Right forelimb (tissue), 1 donor: Measurements from ENCODE around the gene TMED8.
"Not testable (repeated sequence)": the region's sequence is repeated elsewhere in the genome, so short reads cannot be mapped to it uniquely, and the experiment has no call there.

Source experiments
- DNase-seq: peaks from one replicate; pipeline ENCODE4 v3.0.0-alpha.2; 2018

Gene TMED8, protein sequence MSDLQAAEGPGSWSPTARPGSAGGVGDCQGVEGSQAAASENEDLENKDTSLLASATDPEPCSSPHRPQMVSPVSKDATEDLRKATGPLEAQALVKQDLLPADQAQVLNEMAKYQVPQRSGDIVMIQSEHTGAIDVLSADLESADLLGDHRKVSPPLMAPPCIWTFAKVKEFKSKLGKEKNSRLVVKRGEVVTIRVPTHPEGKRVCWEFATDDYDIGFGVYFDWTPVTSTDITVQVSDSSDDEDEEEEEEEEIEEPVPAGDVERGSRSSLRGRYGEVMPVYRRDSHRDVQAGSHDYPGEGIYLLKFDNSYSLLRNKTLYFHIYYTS

DNA sequence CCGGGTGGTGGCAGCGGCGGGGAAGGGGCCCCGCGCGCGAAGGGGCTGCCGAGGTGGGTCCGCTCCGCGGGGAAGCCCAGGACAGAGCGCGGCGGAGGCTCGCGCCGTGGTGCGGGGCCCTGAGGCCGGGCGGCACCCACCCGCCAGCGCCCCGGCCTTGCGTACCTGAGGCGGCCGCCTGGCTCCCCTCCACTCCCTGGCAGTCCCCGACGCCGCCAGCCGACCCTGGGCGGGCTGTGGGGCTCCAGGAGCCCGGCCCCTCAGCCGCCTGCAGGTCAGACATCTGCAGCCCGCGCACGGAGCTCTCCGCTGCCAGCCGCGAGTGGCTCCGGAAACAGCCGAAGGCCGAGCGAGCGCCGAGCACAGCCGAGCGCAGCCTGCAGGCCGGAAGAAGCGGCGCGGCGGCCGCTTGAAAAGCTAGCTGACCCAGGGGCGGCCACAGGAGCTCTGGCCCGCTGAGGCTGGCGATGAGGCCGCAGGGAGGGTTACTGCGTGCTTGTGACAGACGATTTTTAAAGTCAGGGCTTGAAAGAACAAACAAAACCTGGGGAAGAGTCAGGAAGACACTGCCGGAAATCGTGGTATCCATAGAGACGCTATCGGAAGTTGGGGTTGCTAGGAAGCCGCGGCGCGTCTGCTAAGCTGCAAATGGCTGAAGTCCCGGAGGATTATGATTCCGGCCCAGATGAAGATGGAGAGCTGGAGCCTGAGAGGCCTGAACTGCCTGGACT is at the start of gene TMED8, which contains the start of gene SAMD15:
Gene TMED8, minus strand, starts transcription at position 324 of the 731 bp plus-strand sequence. Its CDS starts 41 bp downstream, at position 283.
Gene SAMD15, plus strand, starts transcription at position 609 of the 731 bp plus-strand sequence. Its CDS starts 40 bp downstream, at position 649.
- peak; percentile 93 for DNase-seq

DNA sequence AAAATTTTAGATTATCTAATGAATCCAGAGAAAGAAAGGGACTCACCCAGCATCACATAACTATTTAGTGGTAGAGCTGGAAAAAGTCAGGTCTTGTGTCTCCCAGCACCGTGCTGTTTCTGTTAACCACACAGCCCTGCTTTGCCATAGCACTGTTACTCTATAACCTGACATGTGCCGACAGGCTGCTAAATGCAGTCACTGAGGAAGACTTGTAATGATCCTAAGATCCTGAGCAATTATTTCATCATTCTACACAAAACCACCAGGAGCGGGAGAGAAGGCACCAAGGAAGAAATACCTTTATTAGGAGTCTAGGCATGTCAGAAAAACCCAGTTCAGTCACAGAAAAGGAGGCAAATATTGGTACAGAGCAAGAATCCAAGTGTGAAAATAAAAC is 49.5 kb upstream of the TMED8 start:
- no peak for DNase-seq

DNA sequence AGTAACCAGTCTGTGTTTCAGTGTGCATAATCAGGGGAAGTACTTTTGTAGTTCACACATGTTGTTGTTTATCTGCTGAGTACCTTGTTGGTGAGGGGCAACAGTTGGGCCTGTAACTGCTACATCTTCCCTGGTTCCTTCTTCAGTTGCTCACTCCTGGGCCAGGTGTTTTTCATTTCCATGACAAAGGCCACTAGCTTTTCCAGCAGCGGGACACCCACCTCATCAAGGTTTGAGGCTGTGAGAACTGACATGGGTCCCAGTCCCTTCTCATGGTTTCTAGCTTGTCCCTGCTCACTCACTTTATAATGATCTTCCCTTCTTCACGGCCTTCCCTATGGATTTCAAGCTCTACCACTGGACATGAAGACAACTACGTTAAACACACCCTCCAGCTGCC is 48.0 kb upstream of the TMED8 start:
- no peak for DNase-seq

DNA sequence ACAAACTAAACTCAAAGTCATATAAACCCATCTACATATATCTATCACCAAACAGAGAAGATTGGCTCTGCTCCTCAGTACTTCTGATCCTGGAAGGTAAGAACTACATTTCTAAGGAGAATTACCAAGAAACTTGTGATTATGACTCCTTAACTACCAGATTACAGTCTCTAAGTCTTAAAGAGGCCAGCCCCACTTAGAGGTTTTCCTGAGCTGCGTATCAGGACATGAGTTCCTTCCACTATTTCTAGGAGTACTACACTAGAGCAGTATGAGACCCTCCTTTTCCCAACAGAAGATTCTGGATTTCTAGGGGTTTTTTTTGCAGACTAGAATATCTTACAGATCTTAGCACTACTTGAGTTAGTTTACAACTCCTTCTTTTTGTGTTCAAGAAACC is 46.5 kb upstream of the TMED8 start, which contains the start of gene NOXRED1:
Gene NOXRED1, minus strand, starts transcription at position 101 of the 400 bp plus-strand sequence. CDS start 634 bp downstream, outside the sequence.
- DNase-seq, result no peak

DNA sequence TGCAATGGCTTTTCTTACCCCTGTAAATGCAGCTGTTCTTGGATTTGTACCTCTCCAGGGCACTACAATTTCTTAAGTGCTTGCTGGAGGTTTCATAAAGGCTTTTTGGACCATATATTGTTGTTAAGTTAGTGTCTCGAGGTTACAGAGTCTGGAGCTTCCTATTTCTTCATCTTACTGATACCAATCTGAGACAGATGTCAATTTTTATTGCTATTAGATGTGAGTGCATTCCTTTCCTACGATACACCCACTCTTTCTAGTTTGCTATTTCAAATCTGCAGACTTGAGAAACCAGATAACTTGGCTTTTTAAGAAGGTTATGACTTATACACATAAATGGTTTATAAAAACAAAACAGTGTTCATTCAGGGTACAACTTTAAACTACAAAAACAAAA is 44.3 kb upstream of the TMED8 start:
- no peak for DNase-seq

DNA sequence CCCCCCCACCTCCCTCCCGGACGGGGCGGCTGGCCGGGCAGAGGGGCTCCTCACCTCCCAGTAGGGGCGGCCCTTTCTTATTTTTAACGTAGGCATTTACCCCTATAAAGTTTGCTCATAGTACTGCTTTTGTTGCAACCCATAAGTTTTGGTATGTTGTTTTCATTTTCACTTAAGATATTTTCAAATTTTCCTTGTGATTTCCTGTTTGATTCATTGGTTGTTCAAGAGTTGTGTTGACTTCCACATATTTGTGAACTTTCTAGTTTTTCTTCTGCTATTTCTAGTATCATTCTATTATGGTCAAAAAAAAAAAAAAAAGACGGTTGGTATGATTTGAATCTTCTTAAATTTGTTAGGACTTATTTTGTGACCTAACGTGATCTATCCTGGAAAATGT is 39.9 kb upstream of the TMED8 start:
- no peak for DNase-seq

DNA sequence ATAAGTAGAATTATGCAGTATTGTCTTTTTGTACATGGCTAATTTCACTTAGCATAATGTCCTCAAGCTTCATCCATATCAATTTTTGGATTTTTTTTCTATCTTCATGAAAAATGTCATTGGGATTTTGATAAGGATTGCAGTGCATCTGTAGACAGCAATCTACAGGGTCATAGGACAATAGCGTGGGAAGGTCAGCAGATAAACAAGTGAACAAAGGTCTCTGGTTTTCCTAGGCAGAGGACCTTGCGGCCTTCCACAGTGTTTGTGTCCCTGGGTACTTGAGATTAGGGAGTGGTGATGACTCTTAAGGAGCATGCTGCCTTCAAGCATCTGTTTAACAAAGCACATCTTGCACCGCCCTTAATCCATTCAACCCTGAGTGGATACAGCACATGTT is 39.2 kb upstream of the TMED8 start:
- DNase-seq, result not testable (repeated sequence)

DNA sequence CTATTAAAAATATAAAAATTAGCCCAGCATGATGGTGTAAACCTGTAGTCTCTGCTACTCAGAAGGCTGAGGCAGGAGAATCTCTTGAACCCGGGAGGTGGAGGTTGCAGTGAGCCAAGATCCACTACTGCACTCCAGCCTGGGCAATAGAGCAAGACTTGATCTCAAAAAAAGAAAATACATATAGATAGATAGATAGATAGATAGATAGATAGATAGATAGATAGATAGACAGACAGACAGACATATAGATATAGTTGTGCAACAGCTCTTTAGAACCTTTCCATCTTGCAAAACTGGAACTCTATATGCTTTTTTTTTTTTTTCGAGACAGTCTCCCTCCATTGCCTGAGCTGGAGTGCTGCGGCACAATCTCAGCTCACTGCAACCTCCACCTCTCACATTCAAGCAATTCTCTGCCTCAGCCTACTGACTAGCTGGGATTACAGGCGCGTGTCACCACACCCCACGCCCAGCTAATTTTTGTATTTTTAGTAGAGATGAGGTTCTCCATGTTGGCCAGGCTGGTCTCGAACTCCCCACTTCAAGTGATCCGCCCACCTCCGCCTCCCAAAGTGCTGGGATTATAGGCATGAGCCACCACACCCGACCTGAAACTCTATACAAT is 38.6 kb upstream of the TMED8 start:
- not testable (repeated sequence) for DNase-seq

DNA sequence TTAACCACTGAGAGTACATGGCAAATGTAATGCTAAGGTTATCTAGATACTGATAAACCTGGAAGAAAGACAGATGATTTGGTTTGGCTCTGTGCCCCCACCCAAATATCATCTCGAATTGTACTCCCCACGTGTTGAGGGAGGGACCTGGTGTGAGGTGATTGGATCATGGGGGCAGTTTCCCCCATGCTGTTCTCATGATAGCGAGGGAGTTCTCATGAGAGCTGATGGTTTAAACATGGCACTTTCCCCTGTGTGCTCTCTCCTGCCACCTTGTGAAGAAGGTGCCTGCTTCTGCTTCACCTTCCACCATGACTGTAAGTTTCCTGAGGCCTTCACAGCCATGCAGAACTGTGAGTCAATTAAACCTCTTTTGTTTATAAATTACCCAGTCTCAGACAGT is 32.2 kb upstream of the TMED8 start:
- DNase-seq, result no peak

DNA sequence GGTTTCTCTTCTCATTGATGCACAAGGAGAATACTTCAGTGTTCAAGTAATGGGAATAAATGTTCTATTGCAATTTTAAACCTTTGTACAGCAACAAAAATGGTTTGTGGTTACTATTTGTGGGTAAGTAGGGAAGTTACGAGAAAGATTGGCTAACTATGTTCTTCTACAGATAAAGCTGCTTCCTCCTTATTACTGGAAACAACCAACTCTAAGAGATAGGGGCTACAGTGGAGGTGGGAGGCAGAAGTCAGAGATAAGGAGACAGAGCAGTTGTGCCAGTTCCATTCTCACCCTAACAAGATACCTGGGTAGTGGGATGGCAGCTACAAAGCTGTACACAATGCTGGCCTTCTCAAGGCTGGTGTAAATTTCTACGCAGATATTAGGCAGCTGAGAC is 30.3 kb upstream of the TMED8 start:
- DNase-seq, result no peak

DNA sequence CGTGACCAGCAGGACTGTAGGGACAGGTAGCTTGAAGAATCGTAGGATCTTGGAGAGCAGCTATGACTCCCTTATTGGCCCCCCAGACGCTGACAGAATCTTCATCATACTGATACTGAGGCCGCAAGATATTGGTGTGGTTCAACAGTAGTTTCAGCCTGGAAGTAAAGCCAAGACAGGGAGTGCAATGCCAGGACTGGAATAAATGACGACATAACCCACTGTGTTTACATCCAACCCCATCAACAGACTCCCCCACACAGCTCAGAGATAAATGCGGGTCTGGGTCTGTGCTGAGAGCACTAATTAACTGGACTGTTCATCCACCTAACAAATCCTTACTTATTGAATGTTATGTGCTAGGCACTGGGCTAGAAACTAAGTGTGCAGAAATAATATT is 29.8 kb upstream of the TMED8 start:
- no peak for DNase-seq

DNA sequence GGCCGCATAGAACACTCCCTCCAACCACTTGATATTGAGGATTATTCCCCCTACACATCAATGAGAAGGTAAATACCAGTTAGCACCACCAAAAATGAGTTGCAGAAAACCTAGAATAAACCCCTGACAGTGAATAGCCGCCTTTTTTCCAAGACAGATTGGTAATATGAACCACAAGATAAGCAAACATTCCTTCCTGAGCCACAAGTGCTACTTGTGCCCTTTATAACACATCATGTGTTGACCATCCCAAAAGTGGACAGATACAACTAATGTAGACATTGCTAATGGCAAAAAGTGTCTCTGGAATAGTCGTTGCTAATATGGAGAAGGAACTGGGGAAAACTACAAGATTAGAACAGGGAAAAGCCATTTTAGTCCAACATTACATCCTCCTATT is 29.2 kb upstream of the TMED8 start:
- no peak for DNase-seq

DNA sequence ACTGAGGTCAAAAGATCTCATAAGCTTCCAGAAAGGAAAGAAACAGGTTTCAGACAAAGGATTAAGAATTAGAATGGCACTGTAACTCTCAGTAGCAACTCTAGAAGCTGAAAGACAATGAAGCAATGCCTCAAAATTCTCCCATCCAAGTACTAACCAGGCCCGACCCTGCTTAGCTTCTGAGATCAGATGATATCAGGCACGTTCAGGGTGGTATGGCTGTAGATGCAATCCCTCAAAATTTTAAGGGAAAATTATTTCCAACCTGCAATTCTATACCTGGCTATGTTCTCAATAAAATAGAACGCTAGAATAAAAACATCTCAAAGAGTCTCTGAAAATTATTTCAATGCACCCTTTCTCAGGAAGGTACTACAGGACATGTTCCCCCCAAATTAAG is 26.9 kb upstream of the TMED8 start:
- DNase-seq, result no peak

DNA sequence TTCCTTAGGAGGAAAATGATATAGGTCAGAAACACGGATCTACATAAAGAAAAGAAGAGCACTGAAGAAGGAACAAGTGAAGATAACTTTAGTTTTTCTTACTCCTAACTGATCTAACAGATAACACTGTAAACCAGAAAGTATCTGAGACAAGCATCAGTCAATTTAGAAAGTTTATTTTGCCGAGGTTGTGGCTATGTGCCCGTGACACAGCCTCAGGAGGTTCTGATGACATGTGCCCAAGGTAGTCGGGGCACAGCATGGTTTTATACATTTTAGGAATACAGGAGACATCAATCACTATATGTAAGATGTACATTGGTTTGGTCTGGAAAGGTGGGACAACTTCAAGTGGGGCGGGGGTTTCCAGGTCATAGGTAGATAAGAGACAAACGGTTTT is 23.3 kb upstream of the TMED8 start:
- DNase-seq, result no peak

DNA sequence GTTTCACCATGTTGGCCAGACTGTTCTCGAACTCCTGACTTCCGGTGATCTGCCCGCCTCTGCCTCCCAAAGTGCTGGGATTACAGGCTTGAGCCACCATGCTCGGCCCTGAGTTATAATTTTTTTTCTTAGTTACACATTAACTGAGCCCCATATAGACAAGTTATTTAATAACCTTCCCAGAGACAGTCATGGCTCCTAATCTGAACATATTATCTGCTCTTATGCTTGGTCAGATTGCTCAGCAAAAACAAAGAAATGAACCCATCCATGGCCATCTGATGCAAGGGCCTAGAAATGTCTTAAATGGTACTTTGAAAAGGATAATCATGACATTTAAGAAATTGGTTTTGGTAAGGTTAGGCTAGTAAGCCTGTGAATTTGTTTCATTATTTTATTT is 13.3 kb upstream of the TMED8 start:
- DNase-seq, result no peak

DNA sequence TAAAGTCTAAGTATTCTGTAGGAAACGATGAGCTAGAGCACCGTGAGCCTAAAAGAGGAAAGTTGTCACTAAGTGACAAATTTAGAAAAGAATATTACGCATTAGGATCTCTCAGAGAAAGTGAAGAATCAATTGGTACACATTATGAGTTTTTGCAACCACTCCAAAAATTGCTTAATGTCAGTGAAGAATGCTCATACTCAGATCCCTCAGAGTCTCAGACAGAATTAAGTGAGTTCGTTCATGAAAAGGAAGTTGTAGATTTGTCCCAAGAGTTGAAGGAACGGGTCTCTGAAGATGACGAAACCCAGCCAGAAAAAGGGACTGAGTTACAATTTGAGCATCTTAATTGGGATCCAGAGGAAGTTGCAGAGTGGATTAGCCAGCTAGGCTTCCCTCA is 1.8 kb upstream of the TMED8 start:
- no peak for DNase-seq

DNA sequence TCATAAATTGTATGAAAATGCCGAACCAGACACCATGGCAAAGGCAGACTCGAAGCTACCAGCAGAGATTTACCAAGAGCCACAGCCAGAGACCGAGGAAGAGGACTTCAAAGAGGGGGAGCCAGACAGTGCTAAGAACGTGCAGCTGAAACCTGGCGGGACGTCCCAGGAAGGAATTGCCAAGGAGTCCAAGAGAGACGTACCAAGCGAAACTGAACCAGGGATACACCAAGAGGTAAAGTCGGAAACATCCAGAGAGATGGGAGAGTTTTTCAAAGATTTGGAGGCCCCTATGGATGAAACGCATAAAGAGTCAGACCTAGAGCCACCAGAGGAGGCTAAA is 579 bp upstream of the TMED8 start:
- no peak for DNase-seq

DNA sequence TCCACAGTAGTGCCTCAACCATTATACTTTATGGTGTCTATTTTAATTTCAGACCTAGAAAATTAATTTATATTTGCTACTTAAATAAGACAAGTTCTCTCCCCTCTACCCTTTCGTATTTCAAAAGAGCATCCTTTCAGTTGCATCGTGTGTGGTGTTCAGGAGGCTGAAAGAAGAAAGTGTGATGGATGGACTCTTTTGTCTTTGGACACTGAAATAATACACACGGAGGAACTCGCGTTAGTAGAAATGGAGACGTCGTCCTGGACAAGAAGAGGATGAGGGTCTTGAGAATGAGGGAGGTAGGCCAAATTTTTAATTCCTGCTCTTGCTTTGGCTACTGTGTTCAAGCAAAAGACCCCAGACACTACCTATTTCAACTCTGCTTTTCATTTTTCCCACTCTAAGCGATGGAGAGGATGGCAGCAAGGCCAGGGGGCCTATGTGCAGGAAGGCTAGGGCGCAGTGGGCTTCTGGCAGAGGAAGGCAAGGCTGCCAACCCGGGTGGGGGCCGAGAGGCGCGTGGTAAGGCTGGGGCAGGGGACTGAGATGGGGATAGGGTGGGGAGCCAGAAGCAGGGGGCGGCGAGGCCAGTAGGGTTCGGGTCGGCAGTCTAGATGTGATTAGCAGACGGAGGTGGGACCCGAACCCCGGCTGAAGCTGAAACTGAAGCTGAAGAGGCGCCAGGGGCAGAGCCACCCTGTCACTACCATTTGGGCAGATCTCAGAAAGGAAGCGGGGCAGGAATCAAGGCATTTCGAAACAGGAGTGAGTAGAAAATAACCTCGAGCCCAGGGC is 722 bp downstream of the TMED8 start:
- peak; percentile 60 for DNase-seq

DNA sequence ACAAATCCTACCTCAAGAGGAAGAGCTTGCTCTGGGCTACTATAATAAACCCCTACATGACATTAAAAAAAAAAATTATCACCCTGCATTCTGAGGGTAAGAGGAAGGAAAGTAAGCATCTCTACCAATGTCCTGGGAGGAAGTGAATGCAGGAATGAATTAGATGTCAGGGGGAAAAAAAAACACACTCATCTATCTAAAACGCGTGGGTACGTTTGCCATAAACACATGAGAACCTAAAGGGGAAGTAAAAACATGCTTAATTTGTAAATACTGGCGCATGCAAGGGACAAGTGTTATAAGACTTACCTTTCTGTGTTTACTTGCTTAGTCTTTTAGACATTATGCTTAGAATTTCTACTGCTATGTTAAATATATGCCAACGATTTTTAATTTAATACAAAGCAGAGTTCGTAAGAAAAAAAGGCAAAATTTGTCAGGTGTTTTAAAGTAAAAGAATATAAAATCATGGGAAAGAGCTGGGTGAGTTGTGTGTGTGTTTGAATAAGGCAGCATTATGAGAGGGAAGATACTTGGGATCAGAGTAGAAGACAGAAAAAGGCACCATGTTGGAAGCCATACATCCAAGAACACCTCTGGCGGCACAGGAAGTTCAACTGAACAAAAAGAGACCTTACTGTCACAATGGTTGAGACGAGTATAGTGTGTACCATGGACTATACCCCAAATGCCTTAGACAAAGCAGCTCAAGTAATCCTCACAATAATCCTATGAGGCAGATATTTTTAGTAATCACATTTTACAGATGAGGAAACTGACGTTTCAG is 1.5 kb downstream of the TMED8 start:
- no peak for DNase-seq

DNA sequence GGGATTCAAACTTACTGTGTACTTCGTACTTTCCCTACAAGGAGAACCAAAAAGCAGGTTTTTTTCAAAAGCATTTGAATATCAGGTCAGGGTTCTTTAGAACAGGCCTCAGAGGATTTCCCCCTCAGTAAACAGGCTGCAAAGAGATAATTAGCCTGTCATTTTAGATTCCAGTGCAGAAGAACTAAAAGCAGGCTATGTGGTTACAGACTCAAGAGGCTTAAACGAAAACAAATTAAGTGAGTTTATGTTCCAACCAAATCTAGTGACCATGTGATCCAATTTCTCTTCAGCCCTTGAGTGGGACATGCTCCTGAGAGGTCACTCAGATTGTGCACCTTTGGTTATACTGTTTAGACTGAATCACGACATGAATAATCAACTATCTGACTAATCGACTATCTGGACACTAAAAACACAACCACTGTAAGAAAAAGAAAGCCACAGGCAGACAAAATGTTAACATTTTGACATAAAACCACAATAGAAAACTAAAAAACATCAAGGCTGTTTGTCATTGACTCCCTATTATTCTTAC is 4.5 kb downstream of the TMED8 start:
- no peak for DNase-seq

DNA sequence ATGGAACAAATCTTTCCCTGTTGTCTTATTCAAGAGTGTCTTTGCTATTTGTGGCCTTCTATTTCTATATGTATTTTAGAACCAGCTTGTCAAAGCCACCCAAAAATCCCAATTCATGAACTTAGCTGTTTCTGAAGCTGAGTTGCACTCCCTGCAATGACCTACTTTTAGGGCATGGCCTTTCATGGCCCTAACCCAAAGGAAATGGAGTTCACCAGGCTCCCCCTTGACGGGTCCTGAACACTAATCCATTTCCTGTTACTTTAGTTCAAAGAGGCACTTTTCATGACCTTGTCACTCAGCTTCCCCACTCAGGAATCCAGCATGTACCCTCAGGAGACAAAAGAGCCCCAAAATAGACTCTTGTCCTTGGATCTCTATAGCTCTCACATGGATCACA is 7.6 kb downstream of the TMED8 start:
- DNase-seq, result no peak

DNA sequence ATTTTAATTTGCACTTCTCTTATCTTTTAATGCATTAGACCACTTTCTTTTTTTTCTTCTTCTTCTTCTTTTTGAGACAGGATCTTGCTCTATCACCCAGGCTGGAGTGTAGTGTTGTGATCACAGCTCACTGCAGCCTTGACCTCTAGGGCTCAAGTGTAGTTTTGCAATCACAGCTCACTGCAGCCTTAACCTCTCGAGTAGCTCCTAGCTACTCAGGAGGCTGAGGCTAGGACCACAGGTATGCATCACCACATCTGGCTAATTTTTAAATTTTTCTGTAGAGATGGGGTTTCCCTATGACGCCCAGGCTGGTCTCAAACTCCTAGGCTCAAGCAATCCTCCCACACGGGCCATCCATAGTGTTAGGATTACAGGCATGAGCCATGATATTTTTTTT is 12.7 kb downstream of the TMED8 start:
- DNase-seq, result no peak
